Epithelial cell of proximal tubule (primary cell): ENCODE data around the gene DOCK8. TPM values are rescaled to one million over a fixed set of nuclear protein-coding genes. Genes with fewer than 3 reads are reported as not detected.
A peak's percentile ranks its signal among the peaks of the same experiment; 100 is the strongest.

ENCODE experiments used
- DNase-seq: peaks from one replicate; pipeline ENCODE4 v3.0.0-alpha.2; 2011; ENCODE audit warnings: low read depth
- H3K4me3 ChIP-seq: 2 replicates; pipeline ENCODE4 v1.5.1; 2011; ENCODE audit warnings: low read depth, mild to moderate bottlenecking, low read length
- CTCF ChIP-seq: conservative IDR thresholded peaks from 2 replicates; pipeline ENCODE4 v1.5.1; 2012; ENCODE audit warnings: low read depth, mild to moderate bottlenecking, low read length
- total RNA-seq: library from RNA; depleted of rRNA; stranded (reverse); fragments of >200 nt; gene quantifications from 2 replicates; pipeline ENCODE4 v1.2.3, GENCODE V29; 2015

The DOCK8 gene
- total RNA-seq, 1 donor from 2014 or later, result 0.92 TPM

- H3K4me3 ChIP-seq, result no peak overlapping the region
- TF ChIP-seq CTCF, result no peak
- no peak for DNase-seq
These were observed 88.8 kb downstream of the DOCK8 start for GRCh38 chr9:303502-303901.

- no peak for TF ChIP-seq CTCF
- peak overlapping the region; percentile 30 for H3K4me3 ChIP-seq
- no peak for DNase-seq
These were observed 89.4 kb downstream of the DOCK8 start for GRCh38 chr9:304106-304505.

GRCh38 chr9:304519-305185, 90.0 kb downstream of the DOCK8 start:
- TF ChIP-seq CTCF, result no peak
- DNase-seq, result peak; percentile 40
- peak overlapping the region; percentile 30 for H3K4me3 ChIP-seq

GRCh38 chr9:306907-307306, 92.2 kb downstream of the DOCK8 start:
- no peak overlapping the region for H3K4me3 ChIP-seq
- DNase-seq, result no peak
- TF ChIP-seq CTCF, result peak; percentile 64

- no peak for TF ChIP-seq CTCF
- no peak overlapping the region for H3K4me3 ChIP-seq
- DNase-seq, result no peak
These were observed 97.2 kb downstream of the DOCK8 start for GRCh38 chr9:311841-312240.

GRCh38 chr9:312596-313320, 98.1 kb downstream of the DOCK8 start:
- DNase-seq, result no peak
- no peak for TF ChIP-seq CTCF
- H3K4me3 ChIP-seq, result no peak overlapping the region

GRCh38 chr9:316382-316965, 101.8 kb downstream of the DOCK8 start:
- DNase-seq, result no peak
- H3K4me3 ChIP-seq, result no peak overlapping the region
- TF ChIP-seq CTCF, result peak; percentile 47
